ENCODE results near the gene SELENOO. TPM values are rescaled to one million over a fixed set of nuclear protein-coding genes. Genes with fewer than 3 reads are reported as not detected.

Gene SELENOO
- total RNA-seq, 1 donor from 2014 or later = 85.2 TPM

DNA sequence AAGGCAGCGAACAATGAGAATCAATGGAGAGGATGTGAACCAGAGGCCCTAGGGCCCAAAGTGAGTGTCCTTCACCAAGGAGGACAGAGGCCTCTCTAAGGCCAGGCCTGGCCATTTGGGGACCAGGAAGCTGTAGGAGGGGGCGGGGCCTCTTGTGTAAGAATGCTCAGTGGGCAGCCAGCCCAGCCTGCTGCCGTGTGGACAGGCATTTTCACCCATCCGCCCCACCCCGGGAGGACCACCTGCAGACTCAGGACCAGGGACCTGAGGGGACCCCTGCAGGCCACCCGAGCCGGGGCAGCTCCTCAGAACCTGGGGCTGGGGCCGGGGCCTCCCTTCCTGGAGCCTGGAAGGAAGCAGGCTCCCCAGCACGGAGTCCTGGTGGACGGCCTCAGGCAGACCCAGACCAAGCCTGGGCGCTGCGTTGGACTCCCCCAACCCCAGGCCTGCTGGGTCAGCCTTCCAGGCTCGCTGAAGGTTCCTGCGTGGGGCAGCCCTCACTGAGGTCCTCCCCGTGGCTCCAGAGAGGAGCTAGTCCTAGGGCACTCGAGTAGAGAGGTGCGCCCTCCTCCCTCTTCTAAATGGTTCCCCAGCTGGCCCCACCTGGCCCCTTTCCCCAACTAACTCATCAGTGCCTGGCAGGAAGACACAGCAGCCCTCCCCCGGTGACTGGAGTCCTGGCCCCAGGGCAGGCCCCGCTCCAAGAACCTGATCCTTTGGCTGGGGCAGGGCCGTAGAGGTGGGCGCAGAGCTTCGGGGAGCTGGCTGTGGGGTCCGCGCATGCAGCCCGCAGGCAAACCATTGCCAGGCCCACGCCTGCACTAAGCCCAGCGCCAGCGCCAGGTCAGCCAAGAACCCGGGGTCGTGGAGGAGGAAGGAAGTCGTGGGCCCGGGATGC lies 16.6 kb upstream of the SELENOO start:
- ATAC-seq = peak; percentile 52
- DNase-seq (ENCODE audit: low spot score) = peak; percentile 79

DNA sequence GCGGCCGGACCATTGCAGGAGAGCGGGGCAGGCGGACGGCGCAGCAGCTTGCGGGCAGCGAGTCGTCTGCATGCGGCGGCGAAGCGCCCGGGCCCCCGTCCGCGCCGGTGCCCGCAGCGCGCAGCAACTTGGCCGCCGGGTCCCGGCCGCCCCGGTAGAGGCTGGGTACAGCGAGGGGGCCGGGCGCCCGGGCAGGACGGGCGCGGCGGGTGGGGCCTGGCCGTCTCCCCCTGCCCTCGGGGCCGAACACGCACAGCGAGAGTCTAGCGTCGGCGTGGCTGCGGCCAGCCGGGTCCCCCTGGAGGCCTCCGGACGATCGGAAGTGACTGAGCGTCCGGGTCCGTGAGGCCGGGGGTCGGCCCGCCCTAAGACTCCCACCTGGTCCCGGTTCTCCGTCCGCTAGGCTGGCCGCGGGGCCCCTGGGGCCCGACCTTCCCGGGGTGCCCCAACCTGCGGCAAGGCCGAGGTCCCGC lies 15.9 kb upstream of the SELENOO start:
- no peak for ATAC-seq

DNA sequence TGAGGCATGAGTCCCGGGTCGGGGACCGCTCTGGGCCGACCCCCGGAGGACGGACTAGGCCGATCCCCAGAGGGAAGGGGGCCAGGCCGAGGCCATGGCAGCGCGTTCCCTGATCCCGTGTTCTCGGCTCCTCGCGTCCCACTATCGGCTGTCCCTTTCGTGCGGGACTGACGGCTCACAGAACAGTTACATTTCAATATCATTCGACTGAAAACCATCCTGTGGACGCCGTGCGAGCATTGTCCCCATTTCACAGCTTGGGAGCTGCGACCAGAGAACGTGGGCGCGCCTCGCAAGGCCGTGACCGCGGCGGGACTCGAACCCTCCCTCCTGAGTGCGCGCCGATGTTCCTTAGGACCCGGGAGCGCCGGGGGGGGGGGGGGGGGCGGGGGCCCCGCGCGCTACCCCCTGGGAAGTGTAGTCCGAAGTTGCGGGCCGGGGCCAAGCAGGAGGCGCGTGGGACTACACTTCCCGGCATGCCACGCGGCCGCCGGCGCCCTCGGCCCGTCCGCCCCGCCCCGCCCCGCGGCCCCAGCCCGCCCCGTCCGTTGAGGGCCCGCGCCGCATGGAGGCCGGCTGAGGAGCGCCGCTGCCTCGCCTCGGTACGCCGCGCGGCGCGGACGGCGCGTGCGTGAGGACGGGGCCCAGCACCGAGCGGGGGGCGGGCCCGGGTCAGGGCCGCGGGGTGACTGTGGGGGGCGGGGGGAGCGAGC lies 15.3 kb upstream of the SELENOO start, which contains the start of gene TRABD:
Gene TRABD, plus strand, starts transcription at position 539 of the 713 bp plus-strand sequence. CDS start 7,148 bp downstream, outside the sequence.
- peak; percentile 89 for DNase-seq (ENCODE audit: low spot score)
- peak; percentile 81 for ATAC-seq

More for the DNA sequence above, 15.9 kb upstream of the SELENOO start:
- no peak for DNase-seq (ENCODE audit: low spot score)

DNA sequence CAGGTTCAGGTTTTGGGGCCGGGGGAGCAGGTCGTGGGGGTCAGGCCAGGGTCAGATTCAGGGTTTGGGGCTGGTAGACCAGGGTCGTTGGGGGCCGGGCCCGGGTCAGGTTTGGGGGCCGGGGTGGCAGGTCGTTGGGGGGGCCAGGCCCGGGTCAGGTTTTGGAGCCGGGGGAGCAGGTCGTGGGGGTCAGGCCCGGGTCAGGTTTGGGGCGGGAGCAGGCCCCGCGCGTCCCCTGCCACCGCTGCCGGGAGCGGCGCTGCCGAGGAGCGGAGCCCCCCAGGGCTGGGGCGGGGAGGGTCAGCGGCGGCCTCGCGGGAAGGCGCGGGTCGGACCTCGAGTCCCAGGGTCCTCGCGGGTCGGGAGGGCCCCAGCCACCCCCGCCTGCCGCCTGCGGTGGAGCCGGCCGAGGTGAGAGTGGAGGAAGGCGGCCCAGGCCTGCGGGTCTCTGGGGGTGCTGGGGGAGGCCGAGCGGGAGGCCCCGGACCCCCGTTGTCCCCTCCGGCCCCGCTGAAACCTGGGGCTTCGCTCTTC lies 14.6 kb upstream of the SELENOO start:
- no peak for DNase-seq (ENCODE audit: low spot score)
- no peak for ATAC-seq

DNA sequence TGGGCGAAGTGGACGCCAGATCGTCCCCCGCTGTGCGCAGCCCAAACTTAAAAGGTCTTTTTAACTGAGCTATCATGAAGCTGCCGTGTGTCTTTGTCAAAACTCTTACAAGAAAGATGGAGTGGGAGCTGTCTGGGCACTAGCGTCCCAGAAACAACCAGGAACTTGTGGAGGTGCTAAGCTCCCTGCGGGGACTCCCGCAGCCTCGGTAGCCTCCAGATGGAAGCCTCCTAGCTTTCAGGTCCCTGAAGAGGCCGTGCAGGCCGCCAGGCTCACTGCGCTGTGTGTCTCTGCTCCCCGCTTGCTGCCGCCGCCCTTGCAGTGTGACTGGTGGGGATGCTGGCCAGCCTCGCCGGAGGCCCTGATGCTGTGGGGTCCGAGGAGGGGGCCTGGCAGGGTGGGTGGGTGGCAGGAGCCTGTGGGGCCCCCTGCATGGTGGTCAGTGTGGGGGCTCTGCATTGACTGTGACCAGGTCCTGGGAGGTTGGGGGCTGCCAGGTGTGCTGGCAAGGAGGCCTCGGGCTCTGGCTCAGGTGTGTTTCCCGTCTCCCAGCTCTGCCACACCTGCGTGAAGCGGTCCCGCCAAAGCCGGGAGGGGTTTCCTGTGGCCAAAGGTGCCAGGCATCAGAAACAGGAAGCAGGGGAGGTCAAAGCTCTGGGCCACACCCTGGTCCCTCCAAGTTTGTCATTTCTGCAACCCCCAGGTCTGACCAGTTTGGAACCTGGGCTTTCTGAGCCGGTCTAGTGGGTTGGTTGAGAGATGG lies 13.9 kb upstream of the SELENOO start:
- ATAC-seq (no peak), DNase-seq (ENCODE audit: low spot score) (peak; percentile 49)

DNA sequence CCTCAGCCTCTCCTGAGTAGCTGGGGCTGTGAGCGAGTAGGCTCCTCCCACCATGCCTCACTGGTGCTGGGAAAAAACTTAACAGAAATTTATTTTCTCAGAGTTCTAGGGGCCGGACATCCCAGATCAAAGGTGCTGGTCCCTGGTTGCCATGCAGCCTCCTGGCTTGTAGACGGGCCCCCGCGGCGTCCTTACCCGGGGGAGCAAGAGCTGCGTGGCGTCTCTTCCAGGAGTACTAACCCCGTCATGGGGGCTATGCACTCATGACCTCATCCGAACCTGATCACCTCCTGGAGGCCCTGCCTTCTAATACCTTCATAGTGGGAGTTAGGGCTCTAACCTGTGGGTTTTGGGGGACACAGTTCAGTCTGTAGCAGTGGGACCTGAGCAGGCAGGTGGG lies 12.5 kb upstream of the SELENOO start:
- ATAC-seq (no peak), DNase-seq (ENCODE audit: low spot score) (peak; percentile 43)

DNA sequence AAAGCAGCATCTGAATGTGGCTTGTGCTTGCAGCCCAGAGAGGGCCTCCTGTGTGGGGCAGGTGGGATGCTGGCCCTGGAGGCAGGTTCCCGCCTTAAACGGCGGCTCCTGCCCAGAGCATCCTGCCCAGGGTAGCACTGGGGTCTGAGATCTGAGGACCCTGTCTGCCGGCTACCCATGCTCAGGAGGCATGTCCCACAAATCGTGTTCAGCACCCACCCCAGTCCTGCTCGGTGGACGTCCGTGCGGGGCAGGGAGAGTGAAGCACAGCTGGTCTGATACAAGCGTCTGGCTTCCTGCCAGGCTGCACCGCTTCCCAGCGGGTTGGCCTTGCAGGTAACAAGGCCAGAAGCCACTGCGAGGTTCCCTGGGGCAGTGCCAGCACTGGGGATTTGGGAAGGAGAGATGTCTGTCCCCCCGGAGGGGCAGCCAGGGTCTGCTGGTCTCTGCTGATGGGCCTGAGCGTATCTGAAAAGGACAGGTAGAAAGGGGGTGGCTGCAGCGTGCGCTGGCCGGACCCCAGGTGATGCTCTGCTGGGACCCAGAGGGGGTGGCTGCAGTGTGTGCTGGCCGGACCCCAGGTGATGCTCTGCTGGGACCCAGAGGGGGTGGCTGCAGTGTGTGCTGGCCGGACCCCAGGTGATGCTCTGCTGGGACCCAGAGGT lies 11.5 kb upstream of the SELENOO start:
- ATAC-seq (no peak), DNase-seq (ENCODE audit: low spot score) (peak; percentile 61)

DNA sequence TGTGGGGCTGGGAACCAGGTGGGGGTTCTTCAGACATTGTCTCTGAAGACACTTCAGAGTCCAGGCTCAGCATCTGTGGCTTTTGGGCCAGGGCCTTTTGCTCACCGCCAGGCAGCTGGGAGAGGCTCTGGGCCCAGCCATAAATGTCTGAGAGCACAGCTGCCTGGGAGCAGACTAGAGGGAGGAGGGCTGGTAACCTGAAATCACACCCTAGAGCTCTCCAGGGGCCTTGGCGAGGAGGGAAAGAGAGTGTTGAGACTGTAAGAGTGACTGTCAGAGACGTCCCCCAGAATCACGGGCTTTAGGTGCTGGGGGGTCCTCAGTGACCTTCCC lies 11.0 kb upstream of the SELENOO start:
- peak; percentile 3 for ATAC-seq
- DNase-seq (ENCODE audit: low spot score) = no peak

DNA sequence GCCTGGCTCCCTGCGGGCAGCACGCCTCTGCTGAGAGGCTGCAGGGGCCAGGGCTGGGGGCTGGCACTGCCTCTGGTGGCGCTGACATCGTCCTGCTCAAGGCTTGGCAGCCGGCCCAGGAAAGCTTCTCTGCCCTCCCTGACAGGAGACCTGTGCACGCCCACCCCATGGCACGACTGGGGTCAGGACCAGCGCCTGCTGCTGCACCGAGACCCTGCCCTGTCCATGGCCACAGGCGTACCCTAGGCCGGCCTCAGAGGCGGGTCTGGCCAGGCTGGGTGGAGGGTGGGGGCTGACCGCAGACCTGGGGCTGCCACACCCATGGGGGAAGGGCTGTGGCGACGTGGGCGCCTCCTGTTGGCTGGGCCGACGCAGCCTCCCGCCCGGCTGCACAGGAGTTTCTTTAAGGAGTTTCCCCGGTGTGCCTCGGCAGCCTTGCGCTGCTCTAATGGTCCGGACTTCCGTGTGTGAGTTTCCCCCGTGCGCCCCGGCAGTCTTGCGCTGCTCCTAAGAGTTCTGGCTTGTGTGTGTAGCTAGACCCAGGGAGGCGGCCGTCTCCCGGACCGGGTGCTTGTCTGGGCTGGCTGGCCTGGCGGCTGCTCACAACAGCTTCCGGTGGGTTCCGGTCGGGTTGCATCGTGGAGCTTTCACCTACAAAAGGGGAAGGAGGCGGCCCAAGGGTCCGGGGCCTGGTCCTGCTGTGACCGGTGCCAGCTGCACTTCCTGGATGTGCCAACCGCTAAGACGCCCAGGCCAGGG lies 10.4 kb upstream of the SELENOO start:
- peak; percentile 75 for DNase-seq (ENCODE audit: low spot score)
- ATAC-seq = peak; percentile 55

DNA sequence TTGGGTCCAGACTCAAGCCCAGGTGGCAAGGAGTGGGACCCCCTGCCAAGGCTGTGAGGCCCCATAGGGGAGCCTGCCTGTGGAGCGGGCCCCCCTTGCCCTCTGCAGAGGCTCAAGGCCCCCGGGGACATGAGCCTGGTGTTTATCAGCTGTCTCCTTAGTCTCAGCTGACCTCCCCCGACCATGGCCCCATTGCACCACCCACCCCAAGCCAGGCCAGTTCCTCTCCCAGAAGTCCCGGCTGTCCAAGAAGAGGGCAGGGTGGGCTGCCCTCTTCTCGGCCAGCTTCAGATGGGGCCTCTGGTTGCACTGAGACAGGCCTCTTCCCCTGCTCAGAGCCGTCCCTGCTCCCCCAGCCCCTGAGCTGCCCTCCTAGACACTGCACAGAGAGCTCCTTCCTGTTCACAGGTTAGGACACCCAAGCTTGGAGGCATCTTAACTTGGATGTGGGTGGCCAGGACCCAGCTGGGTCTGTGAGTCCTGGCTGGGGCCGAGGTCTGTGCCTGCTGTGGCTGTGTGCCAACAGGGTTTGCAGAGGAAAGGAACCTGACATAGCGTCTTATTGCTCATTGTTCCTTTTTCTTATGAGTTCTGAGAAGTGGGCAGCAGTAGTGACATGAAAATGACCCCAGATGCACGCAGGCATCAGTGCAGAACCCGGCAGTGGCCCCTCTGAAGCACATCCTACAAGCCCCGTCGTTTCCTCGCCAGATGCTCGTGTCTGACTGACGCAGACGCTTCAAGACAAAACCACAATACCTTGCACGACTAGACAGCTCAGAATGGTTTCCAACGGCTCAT lies 9.7 kb upstream of the SELENOO start:
- DNase-seq (ENCODE audit: low spot score) (no peak), ATAC-seq (no peak)

DNA sequence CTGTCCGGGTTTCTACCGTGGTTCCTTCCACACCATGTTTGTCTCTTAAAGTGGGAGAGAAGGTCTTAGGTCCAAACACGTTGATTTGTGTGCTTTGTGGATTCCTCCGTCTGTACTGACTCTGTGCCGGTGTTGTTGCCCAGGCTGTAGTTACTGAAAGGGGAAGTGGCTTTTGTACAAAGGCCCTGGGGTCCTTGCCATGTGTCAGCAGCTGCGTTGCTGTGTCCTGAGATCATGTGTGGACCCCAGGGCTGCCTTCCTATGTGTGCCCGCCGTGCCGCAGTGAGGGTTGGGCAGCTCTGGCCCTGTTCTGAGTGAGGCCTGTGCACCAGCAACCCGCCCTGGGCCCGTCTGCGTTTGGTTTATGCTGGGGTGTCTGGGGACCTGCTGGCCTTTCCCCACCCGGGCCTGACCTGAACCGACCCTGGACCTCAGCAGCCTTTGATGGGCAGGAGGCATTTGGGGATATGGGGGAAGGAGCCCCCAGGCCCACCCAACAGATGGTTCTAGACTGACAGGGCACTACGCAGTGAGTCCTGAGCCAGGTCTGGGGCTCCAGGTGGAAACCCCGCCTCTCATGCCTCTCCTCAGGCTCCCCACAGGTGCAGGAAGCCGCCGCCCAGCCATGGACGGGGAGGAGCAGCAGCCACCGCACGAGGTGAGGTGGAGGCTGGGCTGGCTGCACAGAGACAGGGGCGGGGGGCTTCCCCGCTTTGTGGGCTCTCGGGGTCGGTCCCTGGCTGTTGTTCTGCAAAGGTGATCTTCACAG lies 8.2 kb upstream of the SELENOO start:
- DNase-seq (ENCODE audit: low spot score) (no peak), ATAC-seq (no peak)

DNA sequence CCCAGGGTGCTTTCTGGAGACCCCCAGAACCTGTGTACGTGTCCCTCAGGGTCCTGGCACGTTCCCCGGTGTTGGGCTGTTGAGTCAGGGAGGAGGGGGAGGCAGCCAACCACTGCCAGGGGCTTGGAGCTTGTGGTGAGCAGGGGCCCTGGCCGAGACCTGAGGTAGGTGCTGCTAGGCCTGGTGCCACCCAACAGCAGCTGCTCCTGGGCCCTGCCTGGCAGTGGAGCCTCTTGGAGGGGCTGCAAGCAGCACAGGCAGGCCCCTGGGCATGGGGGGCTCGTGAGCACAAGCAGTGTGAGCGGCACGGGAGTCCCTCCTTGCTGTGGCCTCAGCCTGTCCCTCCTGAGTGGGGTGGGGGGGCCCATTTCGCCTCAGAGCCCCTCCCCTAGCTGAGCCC lies 7.2 kb upstream of the SELENOO start:
- ATAC-seq (no peak), DNase-seq (ENCODE audit: low spot score) (no peak)

DNA sequence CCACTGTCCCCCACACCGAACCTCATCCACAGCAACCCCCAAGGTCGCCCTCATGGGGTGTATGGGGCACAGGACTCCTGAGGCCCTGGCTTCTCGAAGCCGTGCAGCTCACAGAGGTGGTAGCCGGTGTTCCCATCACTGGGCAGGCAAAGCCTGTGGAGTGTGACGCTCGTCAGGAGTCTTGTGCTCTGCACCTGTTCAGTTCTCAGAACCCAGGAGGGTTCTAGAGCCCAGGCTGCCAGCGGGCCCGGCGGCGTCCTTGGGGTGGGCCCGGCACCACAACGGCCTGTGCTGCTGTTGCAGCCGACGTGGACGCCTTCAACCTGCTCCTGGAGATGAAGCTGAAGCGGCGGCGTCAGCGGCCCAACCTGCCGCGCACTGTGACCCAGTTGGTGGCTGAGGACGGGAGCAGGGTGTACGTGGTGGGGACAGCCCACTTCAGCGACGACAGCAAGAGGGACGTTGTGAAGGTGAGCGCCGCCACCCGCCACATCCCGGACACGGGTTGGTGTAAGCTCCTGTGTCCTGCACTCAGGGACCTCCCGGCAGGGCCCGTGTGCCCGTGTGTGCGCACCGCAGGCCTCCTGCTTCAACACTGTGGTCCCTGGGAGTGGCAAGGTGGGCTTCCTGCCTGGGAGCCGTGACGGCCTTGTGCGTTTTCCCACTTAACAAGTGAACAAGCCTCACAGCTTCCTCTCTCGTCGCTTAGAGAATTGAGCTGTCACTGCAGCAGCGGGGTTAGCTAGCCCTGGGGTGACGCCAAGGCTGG lies 6.6 kb upstream of the SELENOO start:
- DNase-seq (ENCODE audit: low spot score) (no peak), ATAC-seq (no peak)

DNA sequence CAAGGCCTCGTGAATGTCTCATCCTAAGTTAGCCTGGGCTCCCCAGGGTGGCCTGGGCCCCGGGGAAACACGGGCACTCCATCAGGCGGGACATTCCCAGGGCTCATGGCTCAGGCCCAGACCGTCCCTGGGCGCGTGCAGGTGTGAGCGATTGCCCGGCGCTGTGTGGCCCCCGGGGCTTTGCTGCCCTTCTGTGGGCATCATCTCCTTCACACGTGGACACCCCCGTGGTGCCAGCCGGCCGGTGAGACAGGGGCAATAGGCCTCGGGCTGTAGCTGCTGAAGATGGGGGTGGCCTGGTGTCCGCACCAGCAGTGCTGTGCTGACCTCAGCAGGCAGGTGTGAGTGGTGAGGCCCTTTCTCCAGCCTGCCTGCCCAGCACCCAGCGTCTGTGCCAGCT lies 4.6 kb upstream of the SELENOO start:
- DNase-seq (ENCODE audit: low spot score) = no peak
- peak; percentile 13 for ATAC-seq

DNA sequence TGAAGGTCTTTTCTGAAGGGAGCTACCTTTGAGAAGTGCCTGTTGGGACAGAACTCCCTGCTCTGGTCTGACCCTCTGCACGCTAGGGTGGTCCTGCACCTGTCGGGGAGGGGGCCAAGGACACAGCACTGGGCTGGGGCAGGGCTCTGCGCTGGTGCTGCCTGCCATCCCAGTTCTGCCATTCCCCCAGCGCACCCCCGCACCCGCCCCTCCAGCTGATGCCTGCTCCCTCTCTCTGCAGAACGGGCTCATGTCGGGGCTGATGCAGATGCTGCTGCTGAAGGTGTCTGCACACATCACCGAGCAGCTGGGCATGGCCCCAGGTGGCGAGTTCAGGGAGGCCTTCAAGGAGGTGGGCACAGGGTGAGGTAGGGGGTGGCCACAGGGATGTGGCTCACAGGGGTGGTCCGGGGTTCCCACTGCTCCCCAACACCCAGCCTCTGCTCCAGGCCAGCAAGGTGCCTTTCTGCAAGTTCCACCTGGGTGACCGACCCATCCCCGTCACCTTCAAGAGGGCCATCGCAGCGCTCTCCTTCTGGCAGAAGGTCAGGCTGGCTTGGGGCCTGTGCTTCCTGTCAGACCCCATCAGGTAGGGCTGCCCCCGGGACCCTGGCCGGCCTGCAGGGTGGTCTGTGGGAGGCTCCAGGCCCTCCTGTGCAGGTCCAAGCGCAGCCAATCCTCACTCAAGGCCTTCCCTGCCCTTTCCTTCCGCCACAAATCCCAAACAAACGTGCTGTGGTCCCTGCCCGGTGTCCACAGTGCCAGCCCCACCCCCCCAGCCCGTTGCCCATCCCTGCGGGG lies 3.6 kb upstream of the SELENOO start:
- ATAC-seq = no peak
- no peak for DNase-seq (ENCODE audit: low spot score)

DNA sequence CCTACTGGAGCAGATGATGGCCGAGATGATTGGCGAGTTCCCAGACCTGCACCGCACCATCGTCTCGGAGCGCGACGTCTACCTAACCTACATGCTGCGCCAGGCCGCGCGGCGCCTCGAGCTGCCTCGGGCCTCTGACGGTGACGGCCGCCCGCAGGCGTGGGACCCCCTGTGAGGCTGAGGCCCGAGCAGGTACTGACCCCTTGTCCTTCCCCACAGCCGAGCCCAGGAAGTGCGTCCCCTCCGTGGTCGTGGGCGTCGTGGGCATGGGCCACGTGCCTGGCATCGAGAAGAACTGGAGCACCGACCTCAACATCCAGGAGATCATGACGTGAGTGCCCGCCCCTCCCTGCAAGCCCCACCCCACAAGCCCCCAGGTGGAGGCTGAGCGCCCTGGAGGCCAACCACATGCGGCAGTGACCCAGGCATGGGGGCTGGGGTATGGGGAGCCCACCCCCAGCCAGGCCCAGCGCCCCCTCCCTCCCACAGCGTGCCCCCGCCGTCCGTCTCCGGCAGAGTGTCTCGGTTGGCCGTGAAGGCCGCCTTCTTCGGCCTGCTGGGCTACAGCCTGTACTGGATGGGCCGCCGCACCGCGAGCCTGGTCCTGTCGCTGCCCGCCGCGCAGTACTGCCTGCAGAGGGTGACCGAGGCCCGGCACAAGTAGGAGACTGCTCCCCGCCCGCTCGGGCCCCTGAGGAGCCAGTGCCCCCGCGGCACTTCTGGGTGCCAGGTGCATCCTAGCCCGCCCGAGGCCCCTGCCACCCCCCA lies 2.8 kb upstream of the SELENOO start:
- no peak for DNase-seq (ENCODE audit: low spot score)
- no peak for ATAC-seq
